Activated CD8-positive, alpha-beta T cell treated with anti-CD3 and anti-CD28 coated beads, Interleukin-2, amount 10 ng/mL, durations not matched to agents 7 days and 5 days (primary cell): ENCODE results near the gene MED25. TPM values are rescaled to one million over a fixed set of nuclear protein-coding genes. Genes with fewer than 3 reads are reported as not detected.
A peak's percentile ranks its signal among the peaks of the same experiment; 100 is the strongest.

Experiments
- ATAC-seq: fragments of 150-1000 bp; cut with Tn5 transposase; one replicate; pipeline ENCODE4 v1.10.0; 2021; ENCODE audit warnings: moderate library complexity
- CTCF ChIA-PET: fragments of 350-600 bp; sonication (Branson Sonifier 250); formaldehyde crosslinking; loops from one replicate; lab custom pipeline; 2021; ENCODE audit warnings: antibody characterized with exemption; lab: Charles Lee
- POLR2A ChIA-PET: fragments of 350-600 bp; sonication (Branson Sonifier 250); formaldehyde crosslinking; loops from one replicate; lab custom pipeline; 2021; ENCODE audit warnings: antibody characterized with exemption; lab: Charles Lee
- DNase-seq: peaks from one replicate; pipeline ENCODE4 v3.0.0-alpha.2; 2020
- H3K27ac Mint-ChIP-seq: one replicate; pipeline ENCODE4 v1.8.0; 2021; ENCODE audit warnings: mild to moderate bottlenecking, mixed read lengths
- H3K27me3 Mint-ChIP-seq: one replicate; pipeline ENCODE4 v1.8.0; 2021; ENCODE audit warnings: low read depth, mixed read lengths
- H3K36me3 Mint-ChIP-seq: one replicate; pipeline ENCODE4 v1.8.0; 2021; ENCODE audit warnings: low read depth, mixed read lengths
- H3K4me1 Mint-ChIP-seq: one replicate; pipeline ENCODE4 v1.8.0; 2021; ENCODE audit warnings: low read depth, mixed read lengths
- H3K4me3 Mint-ChIP-seq: one replicate; pipeline ENCODE4 v1.8.0; 2021; ENCODE audit warnings: mild to moderate bottlenecking, mixed read lengths
- H3K9me3 Mint-ChIP-seq: one replicate; pipeline ENCODE4 v1.8.0; 2022; ENCODE audit warnings: mixed read lengths; ENCODE audit not compliant: insufficient read depth
- total RNA-seq, 2 experiments: library from RNA; stranded (reverse); gene quantifications; one replicate each; pipeline ENCODE4 v1.2.3, GENCODE V29; 2021

The MED25 gene
- total RNA-seq, 2 experiments from 2014 or later = 59.9 to 62.2 TPM

DNA sequence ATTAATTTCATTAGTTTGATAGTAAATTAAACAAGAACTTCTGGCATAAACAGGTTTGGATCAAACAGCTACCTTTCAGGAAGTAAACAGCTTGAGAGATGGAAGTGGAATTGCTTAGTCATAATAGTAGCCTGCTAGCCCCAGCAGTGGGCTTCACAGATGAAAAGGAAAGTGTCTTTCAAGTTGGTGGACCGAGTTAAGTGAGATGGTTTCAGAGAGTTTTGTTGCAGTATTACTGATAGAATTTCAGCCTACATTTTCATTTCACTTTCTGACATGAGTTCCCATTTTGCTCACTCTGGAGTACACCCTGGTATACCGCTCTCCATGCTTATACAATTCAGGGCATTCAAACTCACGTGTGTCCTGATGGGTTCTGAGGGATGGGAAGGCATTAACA is 30.8 kb downstream of the MED25 start:
- peaks cover 7% of the 10 kb centered on the region for H3K36me3 Mint-ChIP-seq
- H3K4me1 Mint-ChIP-seq = peaks cover 43% of the 10 kb centered on the region
- ATAC-seq (no peak), DNase-seq (no peak)
- H3K9me3 Mint-ChIP-seq = no peaks in the 10 kb centered on the region
- peak overlapping the region; percentile 17 for H3K4me3 Mint-ChIP-seq
- H3K27ac Mint-ChIP-seq = no peak overlapping the region
- POLR2A ChIA-PET = interaction anchor here (1.2 to 1.8 kb wide), 2 partner anchors 21 to 31 kb away, joined by 4 to 12 read pairs; partner anchors contain the start of gene MED25
- peaks cover 9% of the 10 kb centered on the region for H3K27me3 Mint-ChIP-seq
- CTCF ChIA-PET = interaction anchor here (0.6 to 1.3 kb wide), 5 partner anchors 24 to 319 kb away, joined by 3 to 4 read pairs (median 3); partner anchors contain the start of genes FUZ and MED25

DNA sequence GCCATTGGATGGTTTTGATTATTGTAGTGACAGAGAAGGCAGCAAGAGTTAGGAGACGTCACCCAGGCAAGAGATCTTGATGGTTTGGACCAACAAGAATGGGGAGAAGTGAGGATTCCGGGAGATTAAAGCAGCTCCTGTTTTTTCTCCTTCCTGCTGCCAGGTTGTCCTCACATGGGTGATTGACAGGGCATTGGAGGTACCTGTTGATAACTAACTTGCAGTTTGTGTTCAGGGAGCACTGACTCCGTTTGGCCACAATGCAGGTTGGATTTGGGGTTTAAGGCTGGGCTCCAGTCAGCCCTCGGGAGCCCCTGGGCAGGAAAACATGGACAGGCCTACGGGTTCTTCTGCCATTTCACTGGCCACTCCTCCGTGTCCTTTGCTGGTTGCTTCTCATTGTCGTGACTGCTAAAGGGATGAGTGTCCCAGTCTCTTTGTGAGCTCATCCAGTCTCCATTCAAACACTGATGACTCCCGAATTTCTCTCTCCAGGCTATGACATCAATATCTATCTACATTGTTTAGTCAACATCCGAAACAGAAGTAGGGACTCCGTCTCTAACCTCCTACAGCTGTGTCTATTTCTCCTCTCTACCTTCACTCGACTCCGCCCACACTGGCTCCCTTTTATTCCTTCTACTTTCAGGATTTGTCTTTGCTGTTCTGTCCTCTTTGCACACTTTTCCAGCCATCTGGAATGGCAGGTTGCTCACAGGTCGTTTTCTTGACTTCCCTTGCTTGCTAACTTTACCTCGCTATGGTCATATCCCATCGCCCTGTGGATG is 31.5 kb downstream of the MED25 start:
- DNase-seq = no peak
- H3K4me3 Mint-ChIP-seq = peak overlapping the region; percentile 87
- peaks cover 7% of the 10 kb centered on the region for H3K36me3 Mint-ChIP-seq
- CTCF ChIA-PET = interaction anchor here (0.6 to 1.1 kb wide), 4 partner anchors 32 to 320 kb away, joined by 3 read pairs; partner anchors contain the start of genes FUZ and MED25
- POLR2A ChIA-PET = interaction anchor here (1.3 to 1.9 kb wide), 4 partner anchors 9 to 36 kb away, joined by 3 to 12 read pairs (median 9); partner anchors contain the start of genes AKT1S1, FUZ, MED25 and TBC1D17
- peaks cover 9% of the 10 kb centered on the region for H3K27me3 Mint-ChIP-seq
- H3K4me1 Mint-ChIP-seq = peaks cover 43% of the 10 kb centered on the region
- H3K27ac Mint-ChIP-seq = peak overlapping the region; percentile 98
- H3K9me3 Mint-ChIP-seq = no peaks in the 10 kb centered on the region
- no peak for ATAC-seq

DNA sequence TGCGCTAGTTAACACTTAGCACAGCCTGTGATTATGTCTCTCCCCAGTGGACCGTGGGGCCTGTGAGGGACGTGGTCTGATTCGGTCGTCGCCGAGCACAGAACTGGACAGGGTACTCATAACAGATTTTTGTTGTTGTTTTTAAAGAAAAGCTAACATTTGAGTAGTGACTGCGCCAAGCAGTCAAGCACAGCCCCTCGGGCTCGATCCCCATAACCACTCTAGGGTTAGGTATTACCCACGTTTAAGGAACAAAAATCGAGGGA is 32.1 kb downstream of the MED25 start:
- peak overlapping the region; percentile 87 for H3K4me3 Mint-ChIP-seq
- H3K27ac Mint-ChIP-seq = peak overlapping the region; percentile 98

DNA sequence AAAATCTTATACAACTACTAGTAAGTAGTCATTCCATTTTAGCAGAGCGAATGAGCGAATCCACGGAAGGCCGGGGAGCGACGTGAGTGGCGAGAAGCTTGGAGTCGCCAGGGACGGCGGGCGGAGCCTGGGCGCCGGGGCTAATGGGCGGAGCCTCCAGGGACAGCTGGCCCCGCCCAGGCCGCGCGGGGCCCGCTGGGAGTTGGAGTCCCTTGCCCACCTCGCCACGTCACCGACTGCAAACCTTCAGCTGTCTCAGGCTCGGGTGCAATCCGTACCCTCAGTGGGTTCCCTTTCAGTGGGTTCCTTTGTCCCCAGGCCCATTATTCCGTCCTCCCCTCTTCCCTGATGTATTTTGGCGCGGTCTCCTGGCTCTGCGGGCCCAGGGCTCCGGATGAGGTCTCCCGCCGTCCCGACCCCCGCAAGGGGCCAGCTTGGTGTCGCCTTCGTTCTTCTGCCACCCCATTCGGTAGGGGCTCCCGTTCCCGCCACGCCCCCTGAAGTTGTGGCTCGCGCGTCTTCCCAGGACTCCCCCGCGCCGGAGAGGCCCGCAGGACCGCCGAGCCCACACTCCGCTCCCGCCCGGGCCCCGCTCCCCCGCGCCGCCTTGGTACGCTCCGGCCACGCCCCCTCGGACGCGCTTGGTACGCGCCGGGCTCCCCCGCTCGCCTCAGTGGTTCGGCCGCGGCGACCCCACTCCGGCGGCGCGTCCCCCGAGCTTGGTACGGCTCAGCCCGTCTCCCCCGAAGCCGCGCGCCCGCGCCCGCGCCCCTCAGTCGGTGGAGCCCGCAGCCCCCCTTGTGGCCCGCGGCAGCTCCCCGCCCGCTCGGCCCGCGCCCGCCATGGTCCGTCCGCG is 32.6 kb downstream of the MED25 start, which contains the start of gene PTOV1:
PTOV1 (plus strand) TSS at position 673 of the 856 bp plus-strand sequence.
- peak; percentile 92 for DNase-seq
- peak; percentile 79 for ATAC-seq
- Mint-ChIP-seq H3K36me3 (peaks cover 9% of the 10 kb centered on the region), H3K27me3 (peaks cover 9% of the 10 kb centered on the region), H3K27ac (peak within 1 kb of the TSS; percentile 98), H3K4me1 (peaks cover 43% of the 10 kb centered on the region), H3K4me3 (peak within 1 kb of the TSS; percentile 87), H3K9me3 (no peaks in the 10 kb centered on the region)
- CTCF ChIA-PET = interaction anchor here (0.5 to 1.1 kb wide), 4 partner anchors 32 to 172 kb away, joined by 3 to 6 read pairs (median 3); partner anchors contain the start of genes FUZ and MED25
- POLR2A ChIA-PET = interaction anchor here (0.5 to 2.5 kb wide), 12 partner anchors 8 to 662 kb away, joined by 3 to 13 read pairs (median 4); partner anchors contain the start of genes AKT1S1, FUZ, MED25 and PNKP

More for the DNA sequence above, 32.1 kb downstream of the MED25 start:
- H3K9me3 Mint-ChIP-seq = no peaks in the 10 kb centered on the region
- peaks cover 7% of the 10 kb centered on the region for H3K36me3 Mint-ChIP-seq
- DNase-seq (no peak), ATAC-seq (no peak)
- ChIA-PET CTCF (interaction anchor here (0.5 to 1.1 kb wide), 4 partner anchors 32 to 171 kb away, joined by 3 to 6 read pairs (median 3); partner anchors contain the start of genes FUZ and MED25), POLR2A (interaction anchor here (0.5 to 2.5 kb wide), 11 partner anchors 9 to 362 kb away, joined by 3 to 13 read pairs (median 5); partner anchors contain the start of genes AKT1S1, FUZ, MED25 and PNKP)
- H3K4me1 Mint-ChIP-seq = peaks cover 43% of the 10 kb centered on the region
- peaks cover 9% of the 10 kb centered on the region for H3K27me3 Mint-ChIP-seq

DNA sequence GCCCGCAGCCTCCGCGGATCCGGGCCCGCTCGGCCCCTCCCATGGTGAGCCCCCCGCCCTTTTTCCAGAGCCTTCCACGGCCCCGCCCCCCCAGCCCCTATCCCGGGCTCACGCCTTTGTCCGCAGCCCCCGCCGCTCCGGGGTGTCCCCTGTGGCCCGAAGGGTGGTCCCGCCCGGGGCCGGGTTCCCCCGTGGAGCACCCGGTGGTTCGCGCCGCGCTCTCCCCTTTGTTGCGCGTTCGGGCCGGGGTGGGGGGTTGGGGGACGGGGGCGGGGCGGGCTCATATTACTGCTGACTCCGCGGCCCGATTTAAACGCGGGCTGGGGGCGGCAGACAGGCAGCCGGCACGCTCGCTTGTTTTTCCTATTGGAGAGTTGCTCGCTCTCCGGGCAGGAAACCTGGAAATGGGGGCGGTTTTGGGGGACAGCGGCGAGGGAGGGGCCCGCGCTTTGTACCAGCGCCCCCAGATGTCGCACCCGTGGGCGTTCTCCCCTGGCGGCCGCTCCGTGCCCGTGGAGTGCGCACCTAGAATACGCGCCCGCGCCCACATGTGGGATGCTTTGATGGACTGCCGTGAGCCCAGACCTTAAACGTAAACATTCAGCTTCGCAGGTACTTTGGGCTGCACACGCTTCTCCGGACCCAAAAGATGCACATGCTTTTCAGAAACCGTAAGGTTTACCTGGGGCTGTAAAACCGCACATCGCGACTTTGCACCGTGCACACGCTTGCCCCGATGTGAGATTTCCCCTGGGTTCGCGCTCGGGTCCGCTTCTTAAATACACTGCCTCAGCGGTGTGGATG is 33.6 kb downstream of the MED25 start:
- no peak for DNase-seq
- CTCF ChIA-PET = no interaction called here
- POLR2A ChIA-PET = interaction anchor here (1.0 to 2.5 kb wide), 6 partner anchors 13 to 38 kb away, joined by 3 to 13 read pairs (median 6); partner anchors contain the start of genes FUZ and PNKP
- ATAC-seq = no peak
- Mint-ChIP-seq H3K9me3 (no peaks in the 10 kb centered on the region), H3K27me3 (peaks cover 9% of the 10 kb centered on the region), H3K36me3 (peaks cover 11% of the 10 kb centered on the region), H3K4me3 (peak overlapping the region; percentile 72), H3K4me1 (peaks cover 41% of the 10 kb centered on the region), H3K27ac (peak overlapping the region; percentile 41)

DNA sequence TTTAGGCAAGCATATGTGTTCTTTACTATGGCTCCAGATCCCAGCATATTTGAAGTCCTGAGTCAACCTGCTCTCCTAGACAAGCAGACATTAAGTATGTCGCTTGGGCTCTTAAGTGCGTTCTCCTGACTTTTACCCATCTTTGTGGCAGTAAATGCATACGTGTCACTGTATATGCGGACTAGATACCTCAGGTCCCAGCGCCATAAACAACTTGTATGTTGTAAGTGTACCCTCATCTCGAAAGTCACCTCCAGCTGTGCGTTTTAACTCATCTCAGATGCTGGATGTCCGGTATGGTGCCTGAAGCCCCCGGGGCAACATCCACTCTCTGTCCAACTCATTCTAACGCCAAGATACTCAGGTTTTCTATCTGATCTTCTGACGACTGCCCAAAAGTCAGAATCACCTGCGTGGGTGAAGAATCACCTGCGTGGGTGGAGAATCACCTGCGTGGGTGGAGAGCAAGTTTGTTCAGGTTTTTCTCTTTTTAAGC is 34.6 kb downstream of the MED25 start:
- H3K36me3 Mint-ChIP-seq = peaks cover 13% of the 10 kb centered on the region
- peak overlapping the region; percentile 72 for H3K4me3 Mint-ChIP-seq
- ChIA-PET POLR2A (interaction anchor here (1.0 to 2.5 kb wide), 3 partner anchors 12 to 23 kb away, joined by 3 to 7 read pairs (median 4); no protein-coding TSS in a partner anchor), CTCF (no interaction called here)
- no peak overlapping the region for H3K27ac Mint-ChIP-seq
- peaks cover 9% of the 10 kb centered on the region for H3K27me3 Mint-ChIP-seq
- no peaks in the 10 kb centered on the region for H3K9me3 Mint-ChIP-seq
- peaks cover 39% of the 10 kb centered on the region for H3K4me1 Mint-ChIP-seq
- no peak for DNase-seq
- no peak for ATAC-seq

DNA sequence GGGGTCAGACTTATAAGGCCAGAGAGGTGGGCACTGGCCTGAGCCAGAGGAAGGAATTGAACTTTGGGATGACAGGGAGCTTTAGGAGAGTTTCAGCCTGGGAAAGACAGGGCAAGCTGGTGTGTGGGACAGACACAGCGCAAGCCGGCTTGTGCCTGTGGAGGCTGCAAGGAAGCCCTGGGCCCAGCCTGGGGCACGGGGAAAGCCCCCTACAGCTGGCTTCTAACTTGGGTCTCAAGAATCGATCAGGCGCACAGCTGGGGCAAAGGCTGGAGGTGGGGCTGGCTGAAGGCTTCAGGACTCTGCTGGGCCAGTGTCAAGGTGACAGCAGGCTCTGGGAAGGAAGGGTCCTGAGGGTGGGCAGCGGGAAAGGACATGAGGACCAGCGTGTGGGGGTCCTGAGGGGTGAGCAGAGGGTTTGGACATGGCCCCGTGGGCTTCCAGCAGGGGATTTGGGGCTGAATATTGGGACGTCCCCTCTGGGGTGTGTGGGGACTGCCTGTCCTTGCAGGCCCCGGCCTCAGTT is 35.8 kb downstream of the MED25 start:
- H3K27me3 Mint-ChIP-seq = peaks cover 9% of the 10 kb centered on the region
- CTCF ChIA-PET = no interaction called here
- no peak for ATAC-seq
- H3K4me1 Mint-ChIP-seq = peaks cover 27% of the 10 kb centered on the region
- POLR2A ChIA-PET = interaction anchor here (0.6 to 0.9 kb wide), 2 partner anchors 11 to 411 kb away, joined by 3 to 5 read pairs; no protein-coding TSS in a partner anchor
- no peak overlapping the region for H3K27ac Mint-ChIP-seq
- DNase-seq = no peak
- H3K36me3 Mint-ChIP-seq = peaks cover 15% of the 10 kb centered on the region
- H3K4me3 Mint-ChIP-seq = no peak overlapping the region
- no peaks in the 10 kb centered on the region for H3K9me3 Mint-ChIP-seq

DNA sequence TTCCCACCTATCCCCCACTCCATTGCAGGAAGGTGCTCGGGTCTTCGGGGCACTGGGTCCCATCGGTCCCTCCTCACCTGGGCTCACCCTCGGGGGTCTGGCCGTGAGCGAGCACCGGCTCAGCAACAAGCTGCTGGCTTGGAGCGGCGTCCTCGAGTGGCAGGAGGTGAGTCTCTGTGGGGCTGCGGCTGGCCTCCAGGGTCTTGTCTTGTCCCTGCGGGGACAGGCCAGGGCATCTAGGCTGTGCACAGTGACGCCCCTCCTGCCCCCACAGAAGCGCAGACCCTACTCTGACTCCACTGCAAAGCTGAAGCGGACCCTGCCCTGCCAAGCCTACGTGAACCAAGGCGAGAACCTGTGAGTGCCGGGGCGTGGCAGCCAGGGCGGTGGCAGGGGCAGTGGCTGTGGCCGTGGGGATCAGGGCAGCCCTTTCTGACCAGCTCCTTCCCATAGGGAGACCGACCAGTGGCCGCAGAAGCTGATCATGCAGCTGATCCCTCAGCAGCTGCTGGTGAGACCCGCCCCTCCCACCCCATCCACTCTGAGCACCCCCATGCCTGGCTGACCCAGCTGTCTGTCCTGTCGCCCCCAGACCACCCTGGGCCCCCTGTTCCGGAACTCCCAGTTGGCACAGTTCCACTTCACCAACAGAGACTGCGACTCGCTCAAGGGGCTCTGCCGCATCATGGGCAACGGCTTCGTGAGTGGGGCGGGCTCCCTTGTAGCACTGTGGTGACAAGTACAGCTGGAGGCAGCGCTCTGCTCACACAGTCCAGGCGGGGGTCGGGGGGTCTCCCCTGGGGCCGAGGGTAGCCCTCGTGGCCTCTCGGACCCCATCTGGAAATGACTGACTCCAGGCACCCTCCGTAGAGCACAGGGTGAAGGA is 36.5 kb downstream of the MED25 start:
- ATAC-seq (no peak), DNase-seq (no peak)
- H3K4me3 Mint-ChIP-seq = no peak overlapping the region
- H3K36me3 Mint-ChIP-seq = peaks cover 16% of the 10 kb centered on the region
- H3K27ac Mint-ChIP-seq = no peak overlapping the region
- no peaks in the 10 kb centered on the region for H3K9me3 Mint-ChIP-seq
- peaks cover 22% of the 10 kb centered on the region for H3K4me1 Mint-ChIP-seq
- CTCF ChIA-PET = no interaction called here
- POLR2A ChIA-PET = interaction anchor here (0.6 to 0.9 kb wide), 2 partner anchors 10 to 412 kb away, joined by 3 to 5 read pairs; no protein-coding TSS in a partner anchor
- peaks cover 9% of the 10 kb centered on the region for H3K27me3 Mint-ChIP-seq

DNA sequence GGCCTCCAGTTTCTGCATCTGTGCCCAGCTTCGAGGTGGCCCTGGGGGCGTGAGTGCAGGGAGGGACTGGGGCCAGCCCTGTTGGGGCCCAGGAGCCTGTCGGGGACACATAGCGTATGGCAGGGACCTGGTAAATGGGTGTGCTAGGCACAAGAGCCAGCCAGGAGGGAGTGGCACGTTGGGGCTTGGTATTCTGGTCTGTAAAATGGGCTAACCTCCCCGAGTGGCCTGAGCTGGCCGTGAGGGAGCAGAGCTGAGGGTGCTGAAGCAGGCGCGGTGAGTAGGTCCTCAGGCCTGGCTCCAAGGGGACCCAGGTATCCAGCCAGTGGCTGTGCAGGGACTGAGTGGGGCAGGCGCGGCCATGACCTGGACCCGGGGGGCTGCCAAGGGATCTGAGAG is 37.2 kb downstream of the MED25 start:
- ChIA-PET POLR2A (no interaction called here), CTCF (no interaction called here)
- H3K27ac Mint-ChIP-seq = no peak overlapping the region

More for the DNA sequence above, 37.2 kb downstream of the MED25 start:
- Mint-ChIP-seq H3K4me3 (no peak overlapping the region), H3K4me1 (peaks cover 15% of the 10 kb centered on the region), H3K27me3 (peaks cover 9% of the 10 kb centered on the region), H3K9me3 (no peaks in the 10 kb centered on the region), H3K36me3 (peaks cover 12% of the 10 kb centered on the region)
- ATAC-seq = no peak
- DNase-seq = no peak
